Islet precursor cell (in vitro differentiated cells): ENCODE data around the gene ESPL1.
A peak's percentile ranks its signal among the peaks of the same experiment; 100 is the strongest.

ENCODE experiments used
- DNase-seq: peaks from one replicate; pipeline ENCODE4 v3.0.0-alpha.2; 2018

The ESPL1 gene

GRCh38 chr12:53267999-53268629 is at the start of gene ESPL1:
ESPL1 (plus strand) TSS chr12:53268299; CDS start chr12:53268767, 468 bp downstream.
- DNase-seq, result peak; percentile 86

- DNase-seq, result no peak
Measured at GRCh38 chr12:53218551-53219291, 49.4 kb upstream of the ESPL1 start.

DNA sequence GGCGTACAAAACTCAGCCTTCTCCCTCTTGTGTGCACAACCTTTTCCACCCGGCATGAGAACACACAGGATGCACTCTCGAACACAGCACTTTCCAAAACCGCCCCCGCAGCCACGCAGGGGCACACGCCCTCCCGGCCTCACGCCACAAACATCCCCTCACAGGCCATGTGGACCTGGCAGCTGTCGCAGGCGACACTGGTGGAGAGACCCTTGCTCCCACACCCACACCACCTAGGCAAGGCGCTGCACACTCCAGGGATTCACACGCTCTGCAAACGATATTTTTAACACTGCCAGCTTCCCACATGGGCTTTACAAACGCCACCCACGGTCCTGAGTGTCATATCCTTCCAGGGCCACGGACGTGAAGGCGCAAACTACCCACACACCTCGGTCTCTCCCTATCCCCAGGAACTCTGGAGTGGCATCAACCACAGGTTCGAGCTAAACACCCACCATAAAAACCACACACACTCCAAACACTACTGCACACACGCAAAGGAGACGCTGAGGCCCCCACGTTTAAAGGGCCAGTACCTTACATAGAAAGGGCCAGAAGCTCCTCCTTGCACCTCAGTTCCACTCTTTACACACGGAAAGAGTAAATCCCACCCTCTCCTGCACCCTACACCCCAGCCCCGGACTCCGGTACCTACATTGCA is 48.7 kb upstream of the ESPL1 start:
- no peak for DNase-seq

- peak; percentile 84 for DNase-seq
Measured at GRCh38 chr12:53219956-53220693, 48.0 kb upstream of the ESPL1 start.

- DNase-seq, result peak; percentile 99
Measured at GRCh38 chr12:53220694-53221202, 47.4 kb upstream of the ESPL1 start.

- peak; percentile 91 for DNase-seq
Measured at GRCh38 chr12:53221203-53222080, 46.7 kb upstream of the ESPL1 start.

DNA sequence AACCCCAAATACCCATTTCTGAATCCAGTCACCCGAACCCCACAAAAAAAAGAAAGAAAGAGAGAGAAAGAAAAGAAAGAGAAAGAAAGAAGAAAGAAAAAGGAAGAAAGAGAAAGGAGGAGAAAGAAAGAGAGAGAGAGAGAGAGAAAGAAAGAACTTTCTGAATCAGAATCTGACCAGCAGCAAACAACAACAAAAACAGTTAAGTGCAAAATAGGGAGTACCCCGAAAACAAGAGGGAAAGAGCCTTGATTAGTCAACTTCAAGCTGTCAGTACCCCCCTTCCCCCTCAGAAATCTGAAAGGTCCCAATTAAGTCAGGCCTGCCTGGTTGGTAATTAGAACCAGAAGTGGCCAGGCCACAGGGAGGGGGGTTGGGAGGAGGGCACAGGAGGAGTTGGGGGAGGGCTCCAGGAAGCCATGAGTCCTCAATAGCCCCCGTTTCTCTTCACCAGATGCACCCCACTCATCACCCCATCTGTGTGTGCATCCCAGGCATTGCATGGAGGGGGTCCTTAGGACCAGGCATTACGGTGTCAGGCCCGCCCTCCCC is 45.9 kb upstream of the ESPL1 start:
- no peak for DNase-seq

- peak; percentile 60 for DNase-seq
Measured at GRCh38 chr12:53222806-53223261, 45.3 kb upstream of the ESPL1 start.

- peak; percentile 90 for DNase-seq
Measured at GRCh38 chr12:53223389-53224060, 44.6 kb upstream of the ESPL1 start.

DNA sequence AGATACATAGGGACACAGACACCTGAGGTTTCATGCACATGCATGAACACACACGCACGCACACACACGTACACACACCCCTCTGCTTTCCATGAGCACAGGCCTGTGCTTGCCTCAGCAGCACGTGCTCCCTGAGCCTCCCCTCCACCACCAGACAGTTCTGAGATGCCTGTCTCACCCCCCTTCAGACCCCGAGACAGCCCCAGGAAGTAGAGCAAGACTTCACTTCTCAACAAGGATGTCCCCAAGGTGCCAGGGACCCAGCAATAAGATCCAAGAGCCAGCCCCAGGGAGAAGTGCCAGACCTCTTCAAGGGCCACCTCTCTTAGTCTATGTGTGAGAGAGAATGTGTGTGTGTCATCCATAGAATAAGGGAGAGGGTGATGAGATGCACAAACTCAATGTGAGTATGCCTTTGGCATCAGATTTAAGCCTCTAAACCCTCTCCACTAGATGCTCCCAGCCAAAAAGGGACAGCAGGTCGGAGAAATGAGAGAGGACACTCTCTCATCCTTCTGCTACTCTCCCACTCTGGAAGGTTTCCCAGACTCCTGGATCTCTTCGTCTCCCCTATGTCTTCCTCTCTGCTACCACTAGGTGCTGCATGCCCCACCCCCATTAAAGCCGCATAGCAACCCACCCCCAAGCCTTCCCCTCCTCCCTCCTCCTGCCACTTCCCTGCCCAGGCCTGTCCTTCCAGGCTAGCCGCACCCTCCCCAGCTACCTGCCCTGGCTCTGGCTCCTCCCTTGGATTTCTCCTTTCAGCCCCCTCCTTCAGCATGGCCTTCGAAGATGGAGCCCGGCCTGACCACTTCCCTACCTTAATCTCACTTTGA is 43.8 kb upstream of the ESPL1 start:
- peak; percentile 95 for DNase-seq

GRCh38 chr12:53224897-53225634 is 43.0 kb upstream of the ESPL1 start:
- DNase-seq, result peak; percentile 62

DNA sequence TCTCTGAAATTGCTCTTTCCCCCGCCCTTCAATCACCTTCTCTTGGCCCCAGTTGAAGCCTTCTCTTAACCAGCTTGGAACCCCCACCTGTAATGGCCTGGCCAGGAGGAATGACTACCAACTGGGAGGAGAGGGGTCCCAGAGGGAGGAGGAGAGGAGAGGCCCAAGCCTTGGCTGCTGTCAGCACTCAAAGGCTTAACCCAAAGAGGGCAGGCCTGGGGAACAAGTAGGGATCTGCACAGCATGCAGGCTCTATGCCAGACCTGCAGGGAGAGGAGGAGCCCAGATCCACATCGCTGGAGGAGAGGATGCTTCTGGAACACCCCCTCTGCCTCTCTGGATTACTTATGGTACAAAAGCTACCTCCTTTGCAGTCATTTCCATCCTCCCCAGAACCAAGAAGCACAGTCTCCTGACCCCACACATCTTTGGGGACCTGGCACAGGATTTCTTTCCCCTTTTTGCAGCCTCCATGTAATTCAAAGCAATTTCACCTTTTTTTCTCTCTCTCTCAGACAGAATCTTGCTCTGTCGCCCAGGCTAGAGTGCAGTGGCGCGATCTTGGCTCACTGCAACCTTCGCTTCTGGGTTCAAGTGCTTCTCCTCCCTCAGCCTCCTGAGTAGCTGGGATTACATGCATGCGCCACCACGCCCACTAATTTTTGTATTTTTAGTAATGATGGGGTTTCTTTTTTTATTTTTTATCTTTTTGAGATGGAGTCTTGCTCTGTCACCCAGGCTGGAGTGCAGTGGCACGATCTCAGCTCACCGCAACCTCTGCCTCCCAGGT is 42.3 kb upstream of the ESPL1 start:
- peak; percentile 69 for DNase-seq

- no peak for DNase-seq
Measured at GRCh38 chr12:53226815-53227214, 41.3 kb upstream of the ESPL1 start.

DNA sequence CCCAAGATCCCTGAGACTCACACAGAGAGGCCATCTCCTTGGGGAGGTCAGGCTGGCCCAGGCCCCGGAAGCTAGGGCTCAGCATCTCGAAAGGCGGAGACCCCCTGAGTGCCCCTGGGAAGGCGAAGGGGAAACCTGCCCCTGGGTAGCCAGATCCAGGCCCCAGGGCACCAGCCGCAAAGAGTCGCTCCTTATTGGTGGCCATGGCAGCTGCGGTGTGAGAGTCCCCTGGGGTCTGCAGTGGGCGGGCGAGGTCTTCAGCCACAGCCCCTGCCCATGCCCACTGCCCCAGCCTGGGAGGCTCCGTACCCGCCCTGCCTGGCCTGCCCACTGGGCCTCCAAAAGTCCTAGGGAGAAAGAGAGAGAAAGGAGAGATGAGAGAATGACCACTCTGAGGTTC is 40.8 kb upstream of the ESPL1 start:
- DNase-seq, result peak; percentile 50

GRCh38 chr12:53227836-53228235 is 40.3 kb upstream of the ESPL1 start:
- DNase-seq, result peak; percentile 27

DNA sequence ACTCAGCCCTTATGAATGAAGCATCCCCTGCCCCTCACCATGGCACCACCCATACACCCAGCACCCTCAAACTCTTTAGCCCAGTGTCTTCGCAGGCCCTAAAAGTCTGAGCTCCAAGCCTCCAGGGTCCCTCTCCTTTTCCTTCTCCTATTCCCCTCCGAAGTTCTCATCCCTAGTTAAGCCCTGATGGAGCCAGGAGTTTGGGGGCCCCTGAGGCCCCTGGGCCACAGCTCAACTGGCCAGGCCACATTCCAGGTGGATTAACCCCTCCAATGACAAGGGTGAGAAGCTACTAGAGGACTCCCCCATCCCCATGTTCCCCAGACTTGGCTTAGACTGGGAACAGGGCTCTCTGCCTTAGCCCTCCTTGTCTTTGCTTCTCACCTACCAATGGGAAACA is 38.6 kb upstream of the ESPL1 start:
- DNase-seq, result peak; percentile 52

DNA sequence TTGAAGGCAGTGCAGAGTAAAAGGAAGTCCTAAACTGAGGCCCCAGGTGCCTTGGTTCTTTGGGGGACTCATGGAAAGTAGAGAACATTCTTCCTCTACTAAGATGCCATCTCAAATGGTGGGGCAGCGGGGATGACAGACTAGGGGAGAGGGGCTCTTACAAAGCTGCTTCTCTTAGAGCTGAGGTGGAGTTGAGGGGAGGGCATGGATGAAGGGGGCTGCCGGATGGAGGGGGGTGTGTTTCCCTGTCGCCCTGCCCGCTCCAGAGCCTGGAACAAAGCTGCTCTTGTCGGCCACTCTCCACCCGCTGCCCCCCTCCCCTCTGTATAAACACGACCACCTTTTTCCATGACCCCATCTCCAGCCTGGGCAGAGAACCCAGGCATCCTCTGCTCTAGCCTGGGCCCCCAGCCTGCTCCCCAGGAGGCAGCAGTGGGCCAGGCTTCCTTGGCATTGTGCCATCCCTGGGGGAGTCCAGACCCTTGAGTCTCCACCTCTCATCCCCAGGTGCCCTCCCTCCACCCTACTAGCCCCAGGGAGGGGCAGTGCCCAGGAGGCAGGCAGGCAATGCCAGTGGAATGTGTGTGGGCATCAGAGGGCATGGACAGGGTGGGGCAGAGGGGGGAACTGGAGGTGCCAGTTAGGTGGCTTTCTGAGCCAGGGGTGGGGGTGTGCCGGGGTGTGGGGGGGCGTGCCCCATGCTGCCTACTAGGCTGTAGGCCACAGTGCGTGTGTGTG is 37.8 kb upstream of the ESPL1 start:
- DNase-seq, result peak; percentile 46

- peak; percentile 85 for DNase-seq
Measured at GRCh38 chr12:53231671-53231920, 36.5 kb upstream of the ESPL1 start.
